Fibroblast of pulmonary artery (primary cell): ENCODE measurements around the gene FLVCR2.

Experiments used
- DNase-seq: peaks from one replicate; pipeline ENCODE4 v3.0.0-alpha.2; 2010; ENCODE audit warnings: low read depth
- H3K4me3 ChIP-seq: replicated peaks from 2 replicates; pipeline ENCODE4 v1.5.1; 2011; ENCODE audit warnings: low read depth, mild to moderate bottlenecking, control low read depth, low read length, moderate library complexity
- CTCF ChIP-seq: IDR thresholded peaks from 2 replicates; pipeline ENCODE4 v1.5.1; 2011; ENCODE audit warnings: mild to moderate bottlenecking, control low read depth, low read length, inconsistent platforms; ENCODE audit errors: missing control alignments

The FLVCR2 gene

GRCh38 chr14:75610834-75611233, 32.4 kb downstream of the FLVCR2 start:
- H3K4me3 ChIP-seq = no peak overlapping the region
- no peak for TF ChIP-seq CTCF
- DNase-seq = peak; percentile 56

GRCh38 chr14:75612157-75612556, 33.7 kb downstream of the FLVCR2 start:
- no peak for DNase-seq
- no peak for TF ChIP-seq CTCF
- H3K4me3 ChIP-seq = no peak overlapping the region

- no peak overlapping the region for H3K4me3 ChIP-seq
- DNase-seq = no peak
- TF ChIP-seq CTCF = no peak
Observed at GRCh38 chr14:75614179-75614578, 35.8 kb downstream of the FLVCR2 start.

- H3K4me3 ChIP-seq = no peak overlapping the region
- DNase-seq = no peak
Observed at GRCh38 chr14:75615200-75615599, 36.8 kb downstream of the FLVCR2 start.

GRCh38 chr14:75619548-75619947, 41.1 kb downstream of the FLVCR2 start:
- DNase-seq = no peak
- H3K4me3 ChIP-seq = no peak overlapping the region
- TF ChIP-seq CTCF = no peak

More at GRCh38 chr14:75615200-75615599, 36.8 kb downstream of the FLVCR2 start:
- no peak for TF ChIP-seq CTCF

- TF ChIP-seq CTCF = no peak
- DNase-seq = no peak
Observed at GRCh38 chr14:75625034-75625433, 46.6 kb downstream of the FLVCR2 start.

GRCh38 chr14:75626396-75626795, 48.0 kb downstream of the FLVCR2 start:
- TF ChIP-seq CTCF = no peak
- no peak overlapping the region for H3K4me3 ChIP-seq
- DNase-seq = no peak

More at GRCh38 chr14:75625034-75625433, 46.6 kb downstream of the FLVCR2 start:
- no peak overlapping the region for H3K4me3 ChIP-seq
